Measurements from ENCODE around the gene LRMDA.

Gene LRMDA

GRCh38 chr10:76429368-76430060, 998.1 kb downstream of the LRMDA start:
- no peak for DNase-seq (ENCODE audit: low read depth, low spot score)

- no peak for DNase-seq (ENCODE audit: low read depth, low spot score)
These were observed 998.7 kb downstream of the LRMDA start for GRCh38 chr10:76430061-76430645.

GRCh38 chr10:76432016-76433012, 1000.9 kb downstream of the LRMDA start:
- DNase-seq (ENCODE audit: low read depth, low spot score): no peak

- no peak for DNase-seq (ENCODE audit: low read depth, low spot score)
These were observed 1002.0 kb downstream of the LRMDA start for GRCh38 chr10:76433161-76434005.

GRCh38 chr10:76435157-76435556, 1003.7 kb downstream of the LRMDA start:
- DNase-seq (ENCODE audit: low read depth, low spot score): no peak

- DNase-seq (ENCODE audit: low read depth, low spot score): no peak
These were observed 1005.0 kb downstream of the LRMDA start for GRCh38 chr10:76436401-76436811.

GRCh38 chr10:76436981-76437380, 1005.6 kb downstream of the LRMDA start:
- DNase-seq (ENCODE audit: low read depth, low spot score): no peak

- no peak for DNase-seq (ENCODE audit: low read depth, low spot score)
These were observed 1009.0 kb downstream of the LRMDA start for GRCh38 chr10:76440426-76440825.

GRCh38 chr10:76442113-76442512, 1010.7 kb downstream of the LRMDA start:
- DNase-seq (ENCODE audit: low read depth, low spot score): no peak

- no peak for DNase-seq (ENCODE audit: low read depth, low spot score)
These were observed 1012.8 kb downstream of the LRMDA start for GRCh38 chr10:76444034-76444800.

GRCh38 chr10:76447578-76447977, 1016.2 kb downstream of the LRMDA start:
- no peak for DNase-seq (ENCODE audit: low read depth, low spot score)

GRCh38 chr10:76451911-76452310, 1020.5 kb downstream of the LRMDA start:
- no peak for DNase-seq (ENCODE audit: low read depth, low spot score)

GRCh38 chr10:76453332-76453731, 1021.9 kb downstream of the LRMDA start:
- DNase-seq (ENCODE audit: low read depth, low spot score): no peak

- no peak for DNase-seq (ENCODE audit: low read depth, low spot score)
These were observed 1022.6 kb downstream of the LRMDA start for GRCh38 chr10:76453997-76454396.

GRCh38 chr10:76454506-76455140, 1023.2 kb downstream of the LRMDA start:
- no peak for DNase-seq (ENCODE audit: low read depth, low spot score)

GRCh38 chr10:76456197-76456596, 1024.8 kb downstream of the LRMDA start:
- DNase-seq (ENCODE audit: low read depth, low spot score): no peak

- no peak for DNase-seq (ENCODE audit: low read depth, low spot score)
These were observed 1027.7 kb downstream of the LRMDA start for GRCh38 chr10:76459016-76459730.

- no peak for DNase-seq (ENCODE audit: low read depth, low spot score)
These were observed 1029.6 kb downstream of the LRMDA start for GRCh38 chr10:76461024-76461423.

GRCh38 chr10:76463111-76463510, 1031.7 kb downstream of the LRMDA start:
- no peak for DNase-seq (ENCODE audit: low read depth, low spot score)

All from brain pericyte (primary cell).